HL-60 (cell line): Measurements from ENCODE around the gene PTPN1.

Experiments used
- DNase-seq, 2 experiments: peaks; one replicate each; pipeline ENCODE4 v3.0.0-alpha.2; 2010 to 2020; ENCODE audit warnings: low read depth in 1 of 2, low spot score in 1 of 2
- H3K27ac ChIP-seq: fragments of 250-450 bp; sonication (Bioruptor Pico); replicated peaks from 2 replicates; pipeline ENCODE4 v1.5.1; 2020; ENCODE audit warnings: mild to moderate bottlenecking, moderate library complexity
- H3K27me3 ChIP-seq: fragments of 250-450 bp; sonication (Bioruptor Pico); 2 replicates; pipeline ENCODE4 v1.5.1; 2021; ENCODE audit warnings: mild to moderate bottlenecking, moderate library complexity; ENCODE audit not compliant: insufficient read depth, poor library complexity, severe bottlenecking
- H3K4me3 ChIP-seq: replicated peaks from 2 replicates; pipeline ENCODE4 v1.5.1; 2011; ENCODE audit warnings: mild to moderate bottlenecking, control low read depth, low read length; ENCODE audit not compliant: insufficient read depth
- CTCF ChIP-seq: IDR thresholded peaks from one replicate; pipeline ENCODE4 v1.5.1; 2011; ENCODE audit warnings: low read length, control low read depth, inconsistent platforms; ENCODE audit not compliant: insufficient read depth
- GABPA ChIP-seq: IDR thresholded peaks from 2 replicates; pipeline ENCODE4 v1.6.1; 2012; ENCODE audit warnings: low read depth
- POLR2AphosphoS5 ChIP-seq: IDR thresholded peaks from 2 replicates; pipeline ENCODE4 v1.6.1; 2012; ENCODE audit warnings: low read depth
- REST ChIP-seq: IDR thresholded peaks from 2 replicates; pipeline ENCODE4 v1.6.1; 2012; ENCODE audit warnings: low read depth; ENCODE audit not compliant: insufficient replicate concordance
- SPI1 ChIP-seq: IDR thresholded peaks from 2 replicates; pipeline ENCODE4 v1.6.1; 2012; ENCODE audit warnings: low read depth, mild to moderate bottlenecking, borderline replicate concordance

Gene PTPN1

GRCh38 chr20:50582591-50583234 is 72.5 kb downstream of the PTPN1 start:
- H3K27me3 ChIP-seq: no peaks in the 10 kb centered on the region
- no peak for DNase-seq

GRCh38 chr20:50583442-50584150 is 73.4 kb downstream of the PTPN1 start:
- DNase-seq: no peak
- H3K27ac ChIP-seq: no peak overlapping the region
- H3K4me3 ChIP-seq: no peak overlapping the region
- TF ChIP-seq CTCF (no peak), REST (no peak), SPI1 (no peak), POLR2AphosphoS5 (no peak), GABPA (no peak)
- H3K27me3 ChIP-seq: no peaks in the 10 kb centered on the region

More at GRCh38 chr20:50582591-50583234, 72.5 kb downstream of the PTPN1 start:
- H3K27ac ChIP-seq: no peak overlapping the region
- TF ChIP-seq REST (no peak), CTCF (no peak), GABPA (no peak), POLR2AphosphoS5 (no peak), SPI1 (no peak)
- no peak overlapping the region for H3K4me3 ChIP-seq

GRCh38 chr20:50584687-50585086 is 74.5 kb downstream of the PTPN1 start:
- no peak overlapping the region for H3K4me3 ChIP-seq
- no peaks in the 10 kb centered on the region for H3K27me3 ChIP-seq
- no peak for DNase-seq
- TF ChIP-seq POLR2AphosphoS5 (no peak), REST (no peak)
- H3K27ac ChIP-seq: no peak overlapping the region
